Keratinocyte (primary cell): ENCODE measurements around the gene KBTBD3. TPM values are rescaled to one million over a fixed set of nuclear protein-coding genes. Genes with fewer than 3 reads are reported as not detected.

Experiments used
- DNase-seq: peaks from one replicate; pipeline ENCODE4 v3.0.0-alpha.2; 2011; ENCODE audit warnings: low read depth, missing footprints, low spot score
- FAIRE-seq: peaks from 2 replicates; lab custom pipeline; 2011; peaks lifted over from hg19 to GRCh38; lab: Jason Lieb, UNC
- H2AFZ ChIP-seq: 2 replicates; pipeline ENCODE4 v1.6.0; 2012; ENCODE audit warnings: low read length, control low read depth, inconsistent platforms; ENCODE audit not compliant: control insufficient read depth
- H3K27ac ChIP-seq: 2 replicates; pipeline ENCODE4 v1.5.1; 2011; ENCODE audit warnings: low read length; ENCODE audit not compliant: control insufficient read depth, insufficient read depth
- H3K27me3 ChIP-seq: 3 replicates; pipeline ENCODE4 v1.6.0; 2011; ENCODE audit warnings: low read length; ENCODE audit not compliant: control insufficient read depth, insufficient read depth; ENCODE audit errors: extremely low read depth
- H3K36me3 ChIP-seq, 2 experiments: 2 replicates in 1 of 2; 3 replicates in 1 of 2; pipeline ENCODE4 v1.5.1; 2011; ENCODE audit warnings: low read length in 2 of 2, mild to moderate bottlenecking in 1 of 2; ENCODE audit not compliant: control insufficient read depth in 2 of 2, insufficient read depth in 2 of 2; ENCODE audit errors: extremely low read depth in 1 of 2
- H3K4me1 ChIP-seq: 3 replicates; pipeline ENCODE4 v1.5.1; 2011; ENCODE audit warnings: low read length; ENCODE audit not compliant: control insufficient read depth, insufficient read depth; ENCODE audit errors: extremely low read depth
- H3K4me2 ChIP-seq: 3 replicates; pipeline ENCODE4 v1.6.0; 2011; ENCODE audit warnings: low read depth, low read length; ENCODE audit not compliant: control insufficient read depth, insufficient read depth; ENCODE audit errors: extremely low read depth
- H3K4me3 ChIP-seq, 3 experiments: fragments of 200-600 bp in 1 of 3; sonication (generic) in 1 of 3; 2 replicates in 2 of 3; 3 replicates in 1 of 3; pipeline ENCODE4 v1.5.1; 2011 to 2016; ENCODE audit warnings: low read length in 3 of 3, mild to moderate bottlenecking in 3 of 3, control low read depth in 2 of 3, inconsistent platforms in 1 of 3, low read depth in 1 of 3, mixed read lengths in 1 of 3, mixed run types in 1 of 3, moderate library complexity in 1 of 3; ENCODE audit not compliant: control insufficient read depth in 2 of 3, insufficient read depth in 2 of 3; ENCODE audit errors: extremely low read depth in 1 of 3
- H3K79me2 ChIP-seq: 2 replicates; pipeline ENCODE4 v1.6.0; 2012; ENCODE audit warnings: low read length; ENCODE audit not compliant: control insufficient read depth, insufficient read depth
- H3K9ac ChIP-seq: 3 replicates; pipeline ENCODE4 v1.6.0; 2011; ENCODE audit warnings: low read length; ENCODE audit not compliant: control insufficient read depth, insufficient read depth; ENCODE audit errors: extremely low read depth
- H3K9me1 ChIP-seq: 3 replicates; pipeline ENCODE4 v1.6.0; 2011; ENCODE audit warnings: low read length; ENCODE audit not compliant: control insufficient read depth, insufficient read depth; ENCODE audit errors: extremely low read depth
- H3K9me3 ChIP-seq: 2 replicates; pipeline ENCODE4 v1.5.1; 2012; ENCODE audit warnings: low read depth, low read length; ENCODE audit not compliant: control insufficient read depth
- H4K20me1 ChIP-seq: 3 replicates; pipeline ENCODE4 v1.6.0; 2011; ENCODE audit warnings: low read length; ENCODE audit not compliant: control insufficient read depth, insufficient read depth; ENCODE audit errors: extremely low read depth
- CTCF ChIP-seq, 3 experiments: IDR thresholded peaks in 1 of 3; conservative IDR thresholded peaks in 1 of 3; optimal IDR thresholded peaks in 1 of 3; 2 replicates in 2 of 3; 3 replicates in 1 of 3; pipeline versions ENCODE3 to v1.5.1; 2011; ENCODE audit warnings: low read length in 3 of 3, mild to moderate bottlenecking in 3 of 3, moderate library complexity in 2 of 3, control low read depth in 1 of 3, inconsistent platforms in 1 of 3; ENCODE audit not compliant: insufficient read depth in 2 of 3; ENCODE audit errors: extremely low read depth in 1 of 3
- EZH2 ChIP-seq: IDR thresholded peaks from one replicate; pipeline ENCODE4 v1.6.1; 2012; ENCODE audit warnings: inconsistent platforms, mild to moderate bottlenecking, low read length, moderate library complexity
- dilution Hi-C: fragments of 300-500 bp; cut with MboI; formaldehyde crosslinking; loops from one replicate; pipeline ENCODE4 v1.7.0; 2020; ENCODE audit warnings: low sequenced_read_pairs; ENCODE audit not compliant: extremely low pct_ligation_motif_present
- polyA plus RNA-seq, 5 experiments: library from polyadenylated mRNA; depleted of rRNA in 3 of 5; stranded (reverse) in 3 of 5; stranded (forward) in 1 of 5; unstranded in 1 of 5; fragments of >200 nt; gene quantifications; 1 replicate in 1 of 5; 2 replicates in 3 of 5; 3 replicates in 1 of 5; pipeline versions ENCODE4 v1.2.1 to v1.2.3, GENCODE V29; 2011 to 2012; ENCODE audit warnings: missing spikeins in 2 of 5, low read depth in 1 of 5, low replicate concordance in 1 of 5

Gene KBTBD3
- polyA plus RNA-seq, 1 donor (not counting 4 experiments of a cell fraction or from before 2014, with no cell fraction given) = 8.9 TPM

- Histone ChIP-seq H3K27me3 (no peaks in the 10 kb centered on the region), H3K79me2 (peaks cover 45% of the 10 kb centered on the region), H3K36me3 (peaks cover 0 to 2% of the 10 kb centered on the region in 2 experiments), H3K9ac (no peak overlapping the region), H4K20me1 (no peaks in the 10 kb centered on the region), H3K9me1 (no peaks in the 10 kb centered on the region), H3K4me3 (no peak overlapping the region), H3K27ac (no peak overlapping the region), H2AFZ (no peak overlapping the region), H3K9me3 (no peaks in the 10 kb centered on the region), H3K4me1 (peaks cover 19% of the 10 kb centered on the region), H3K4me2 (no peak overlapping the region)
- DNase-seq = no peak
- no peak for FAIRE-seq
- dilution Hi-C loops = no loop called here
- TF ChIP-seq CTCF (optimal IDR thresholded peaks at IDR 0.05 in 1 of 3, IDR thresholded peaks at IDR 0.05 in 1 of 3, conservative IDR thresholded peaks at IDR 0.05 in 1 of 3; ENCODE audit: extremely low read depth in 1 of 3, insufficient read depth in 2 of 3, low read length in 3 of 3) = no peak
- no peak for TF ChIP-seq EZH2
Observed at GRCh38 chr11:106017093-106017492, 60.1 kb downstream of the KBTBD3 start.

- dilution Hi-C loops = no loop called here
- FAIRE-seq (no peak), DNase-seq (no peak)
- H2AFZ ChIP-seq = no peak overlapping the region
- no peak overlapping the region for H3K9ac ChIP-seq
- H3K27me3 ChIP-seq = no peaks in the 10 kb centered on the region
- H4K20me1 ChIP-seq = no peaks in the 10 kb centered on the region
- no peak overlapping the region for H3K4me2 ChIP-seq
- TF ChIP-seq EZH2 (no peak), CTCF (optimal IDR thresholded peaks at IDR 0.05 in 1 of 3, IDR thresholded peaks at IDR 0.05 in 1 of 3, conservative IDR thresholded peaks at IDR 0.05 in 1 of 3; ENCODE audit: extremely low read depth in 1 of 3, insufficient read depth in 2 of 3, low read length in 3 of 3) (no peak)
- peaks cover 30% of the 10 kb centered on the region for H3K79me2 ChIP-seq
- no peaks in the 10 kb centered on the region for H3K9me3 ChIP-seq
- no peak overlapping the region for H3K27ac ChIP-seq
- H3K4me1 ChIP-seq = peaks cover 9% of the 10 kb centered on the region
- H3K9me1 ChIP-seq = no peaks in the 10 kb centered on the region
- no peak overlapping the region for H3K4me3 ChIP-seq
- peaks cover 0 to 3% of the 10 kb centered on the region in 2 experiments for H3K36me3 ChIP-seq
Observed at GRCh38 chr11:106015066-106015465, 62.1 kb downstream of the KBTBD3 start.
